Fibroblast of lung (primary cell): ENCODE data around the gene RTN4.

Experiments used
- CTCF ChIP-seq, 2 donors: IDR thresholded peaks in 1 of 2; conservative IDR thresholded peaks in 1 of 2; 1 replicate in 1 of 2; 2 replicates in 1 of 2; pipeline ENCODE4 v1.5.1; 2011 to 2012; ENCODE audit warnings: low read length in 2 of 2, control low read depth in 1 of 2, inconsistent platforms in 1 of 2, low read depth in 1 of 2, mild to moderate bottlenecking in 1 of 2
- EZH2 ChIP-seq: IDR thresholded peaks from 2 replicates; pipeline ENCODE4 v1.5.1; 2012; ENCODE audit warnings: low read length, control low read depth, mild to moderate bottlenecking; ENCODE audit errors: missing control alignments

- no peak for TF ChIP-seq EZH2
- no peak for TF ChIP-seq CTCF (conservative IDR thresholded peaks at IDR 0.05 in 1 of 2, IDR thresholded peaks at IDR 0.05 in 1 of 2; ENCODE audit: low read depth in 1 of 2, low read length in 2 of 2)
Measured at GRCh38 chr2:54964271-54964670, 86.0 kb downstream of the RTN4 start.
